Lower leg skin (tissue), 3 donors: ENCODE measurements around the gene PPFIBP2.
"Not testable (repeated sequence)": the region's sequence is repeated elsewhere in the genome, so short reads cannot be mapped to it uniquely, and the experiment has no call there.

Experiments
- POLR2A ChIP-seq, 2 donors: fragments of 450-650 bp; IDR thresholded peaks; one replicate each; pipeline ENCODE4 v1.6.1; 2016 to 2017; ENCODE audit warnings: antibody characterized with exemption in 2 of 2, mild to moderate bottlenecking in 1 of 2, moderate library complexity in 1 of 2
- TF ChIP-seq, protein P1 (sequence below), 3 donors: fragments of 450-650 bp; IDR thresholded peaks; one replicate each; pipeline ENCODE4 v1.5.1; 2016; ENCODE audit warnings: antibody characterized with exemption in 3 of 3, mild to moderate bottlenecking in 3 of 3, moderate library complexity in 2 of 3

DNA sequence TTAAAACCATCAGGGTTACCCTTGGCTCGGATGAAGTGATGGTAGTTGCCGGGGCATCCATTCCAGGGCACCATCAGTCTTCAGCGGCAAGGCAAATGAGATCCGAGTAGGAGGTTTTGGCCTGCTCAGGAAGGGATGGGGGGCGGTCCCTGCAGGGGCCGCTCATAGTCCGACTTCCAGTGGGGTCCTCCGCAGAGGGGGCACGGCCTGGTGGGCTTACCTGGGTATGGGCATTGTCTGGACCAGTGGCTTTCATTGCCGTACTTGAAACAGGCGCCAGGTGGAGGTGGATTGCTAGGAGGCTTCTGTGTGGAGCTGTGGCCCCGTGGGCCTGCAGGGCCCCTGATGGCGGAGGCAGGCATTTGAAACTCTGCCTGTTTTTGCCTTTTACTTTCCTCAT, 3.9 kb downstream of the PPFIBP2 start:
- TF ChIP-seq, protein P1, sequence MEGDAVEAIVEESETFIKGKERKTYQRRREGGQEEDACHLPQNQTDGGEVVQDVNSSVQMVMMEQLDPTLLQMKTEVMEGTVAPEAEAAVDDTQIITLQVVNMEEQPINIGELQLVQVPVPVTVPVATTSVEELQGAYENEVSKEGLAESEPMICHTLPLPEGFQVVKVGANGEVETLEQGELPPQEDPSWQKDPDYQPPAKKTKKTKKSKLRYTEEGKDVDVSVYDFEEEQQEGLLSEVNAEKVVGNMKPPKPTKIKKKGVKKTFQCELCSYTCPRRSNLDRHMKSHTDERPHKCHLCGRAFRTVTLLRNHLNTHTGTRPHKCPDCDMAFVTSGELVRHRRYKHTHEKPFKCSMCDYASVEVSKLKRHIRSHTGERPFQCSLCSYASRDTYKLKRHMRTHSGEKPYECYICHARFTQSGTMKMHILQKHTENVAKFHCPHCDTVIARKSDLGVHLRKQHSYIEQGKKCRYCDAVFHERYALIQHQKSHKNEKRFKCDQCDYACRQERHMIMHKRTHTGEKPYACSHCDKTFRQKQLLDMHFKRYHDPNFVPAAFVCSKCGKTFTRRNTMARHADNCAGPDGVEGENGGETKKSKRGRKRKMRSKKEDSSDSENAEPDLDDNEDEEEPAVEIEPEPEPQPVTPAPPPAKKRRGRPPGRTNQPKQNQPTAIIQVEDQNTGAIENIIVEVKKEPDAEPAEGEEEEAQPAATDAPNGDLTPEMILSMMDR (IDR thresholded peaks at IDR 0.05): not testable (repeated sequence)
- not testable (repeated sequence) for TF ChIP-seq POLR2A (IDR thresholded peaks at IDR 0.05)
